GM23248 (cell line): ENCODE measurements around the gene ZNF586. TPM values are rescaled to one million over a fixed set of nuclear protein-coding genes. Genes with fewer than 3 reads are reported as not detected.
A peak's percentile ranks its signal among the peaks of the same experiment; 100 is the strongest.
"Not testable (repeated sequence)": the region's sequence is repeated elsewhere in the genome, so short reads cannot be mapped to it uniquely, and the experiment has no call there.

Source experiments
- DNase-seq: peaks from one replicate; pipeline ENCODE4 v3.0.0-alpha.2; 2015
- H2AFZ ChIP-seq: fragments of 200-600 bp; sonication (generic); 2 replicates; pipeline ENCODE4 v1.6.1; 2016; ENCODE audit warnings: antibody characterized with exemption
- H3F3A ChIP-seq: fragments of 200-600 bp; sonication (generic); 2 replicates; pipeline ENCODE4 v1.6.1; 2016; ENCODE audit warnings: mild to moderate bottlenecking, antibody characterized with exemption, mixed run types; ENCODE audit not compliant: insufficient read depth
- H3K27ac ChIP-seq: fragments of 200-600 bp; sonication (generic); 2 replicates; pipeline ENCODE4 v1.5.1; 2016; ENCODE audit warnings: mild to moderate bottlenecking
- H3K27me3 ChIP-seq: fragments of 200-600 bp; sonication (generic); replicated peaks from 2 replicates; pipeline ENCODE4 v1.6.1; 2016; ENCODE audit warnings: mild to moderate bottlenecking; ENCODE audit not compliant: insufficient read depth
- H3K36me3 ChIP-seq: fragments of 200-600 bp; sonication (generic); 2 replicates; pipeline ENCODE4 v1.6.1; 2016; ENCODE audit warnings: low read depth, mild to moderate bottlenecking
- H3K4me1 ChIP-seq: fragments of 200-600 bp; sonication (generic); 2 replicates; pipeline ENCODE4 v1.6.1; 2016; ENCODE audit warnings: mild to moderate bottlenecking; ENCODE audit not compliant: insufficient read depth
- H3K4me2 ChIP-seq: fragments of 200-600 bp; sonication (generic); one replicate; pipeline ENCODE4 v1.6.1; 2016; ENCODE audit warnings: mild to moderate bottlenecking; ENCODE audit not compliant: unreplicated experiment
- H3K4me3 ChIP-seq: fragments of 200-600 bp; sonication (generic); 2 replicates; pipeline ENCODE4 v1.5.1; 2016; ENCODE audit warnings: mild to moderate bottlenecking
- H3K79me2 ChIP-seq: fragments of 200-600 bp; sonication (generic); 2 replicates; pipeline ENCODE4 v1.6.1; 2016; ENCODE audit warnings: mild to moderate bottlenecking; ENCODE audit not compliant: insufficient read depth
- H3K9ac ChIP-seq: fragments of 200-600 bp; sonication (generic); 2 replicates; pipeline ENCODE4 v1.6.1; 2016; ENCODE audit warnings: mild to moderate bottlenecking
- H3K9me2 ChIP-seq: fragments of 200-600 bp; sonication (generic); 2 replicates; pipeline ENCODE4 v1.6.1; 2016; ENCODE audit warnings: mixed run types, mild to moderate bottlenecking, moderate library complexity; ENCODE audit not compliant: insufficient read depth
- H3K9me3 ChIP-seq: fragments of 200-600 bp; sonication (generic); one replicate; pipeline ENCODE4 v1.6.1; 2017; ENCODE audit warnings: low read depth
- H4K20me1 ChIP-seq: fragments of 200-600 bp; sonication (generic); 2 replicates; pipeline ENCODE4 v1.6.0; 2016; ENCODE audit not compliant: insufficient read depth
- EZH2 ChIP-seq: fragments of 200-600 bp; sonication (generic); IDR thresholded peaks from 2 replicates; pipeline ENCODE4 v1.6.1; 2018; ENCODE audit warnings: antibody characterized with exemption, mild to moderate bottlenecking; ENCODE audit not compliant: insufficient read depth, poor library complexity, severe bottlenecking
- EZH2phosphoT487 ChIP-seq: fragments of 200-600 bp; sonication (generic); IDR thresholded peaks from 2 replicates; pipeline ENCODE4 v1.6.1; 2018; ENCODE audit warnings: antibody characterized with exemption, moderate library complexity, mild to moderate bottlenecking, low read depth; ENCODE audit not compliant: insufficient read depth
- WGBS, 2 experiments: methylation state at CpG; one replicate each; pipeline ENCODE4 v1.1.6; 2015 to 2017; ENCODE audit warnings: low lambda C conversion rate in 2 of 2, low coverage in 1 of 2; ENCODE audit errors: missing lambda C conversion rate in 2 of 2; 5-methylcytosine and 5-hydroxymethylcytosine counted together
- in situ Hi-C: fragments of 300-500 bp; cut with MboI; formaldehyde crosslinking; loops from 2 replicates; pipeline ENCODE4 v1.15.0; 2020
- polyA plus RNA-seq: library from polyadenylated mRNA; unstranded; fragments of >200 nt; fragmentation: Nextera tagmentation; extraction: Ambion mirVana; gene quantifications from 2 replicates; pipeline ENCODE4 v1.2.1, GENCODE V29; 2016
- total RNA-seq: library from RNA; depleted of rRNA; stranded (reverse); fragments of >200 nt; shearing (Covaris generic); gene quantifications from 2 replicates; pipeline ENCODE4 v1.2.3, GENCODE V29; 2014

ZNF586 gene
- total and polyA plus RNA-seq, 2 experiments from 2014 or later = 5.1 to 20.6 TPM

DNA sequence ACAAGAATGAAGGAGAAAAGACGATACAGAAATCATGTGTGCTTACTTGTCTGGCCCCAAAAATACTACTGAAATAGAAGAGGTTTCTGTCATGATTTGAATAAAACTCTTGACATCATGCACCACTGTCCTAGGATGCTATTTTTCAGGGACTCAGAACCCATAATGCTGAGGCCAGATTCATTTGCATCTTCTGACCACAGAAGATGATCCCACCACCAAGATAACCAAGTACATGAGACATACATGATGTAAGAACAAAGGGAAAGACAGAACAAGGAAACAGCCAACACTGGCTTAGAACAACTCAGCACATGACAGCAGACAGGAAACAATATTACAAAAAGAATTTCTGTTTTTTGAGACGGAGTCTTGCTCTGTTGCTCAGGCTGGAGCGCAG lies 42.8 kb downstream of the ZNF586 start:
- Histone ChIP-seq H3F3A (peaks cover 10% of the 10 kb centered on the region), H3K9me2 (no peaks in the 10 kb centered on the region), H3K4me1 (no peaks in the 10 kb centered on the region), H3K27ac (no peak overlapping the region), H3K9me3 (no peaks in the 10 kb centered on the region), H3K4me2 (no peak overlapping the region), H3K79me2 (peaks cover 68% of the 10 kb centered on the region), H3K4me3 (no peak overlapping the region), H3K36me3 (peaks cover 8% of the 10 kb centered on the region; the same call in 1 of the 2 replicates), H4K20me1 (no peaks in the 10 kb centered on the region), H3K9ac (no peak overlapping the region), H3K27me3 (no peaks in the 10 kb centered on the region), H2AFZ (no peak overlapping the region)
- in situ Hi-C loops = no loop called here
- DNase-seq = no peak
- 94 to 97% methylated on average over 3 of the region's 3 CpGs for WGBS, 2 experiments
- TF ChIP-seq EZH2phosphoT487 (no peak), EZH2 (no peak)

- H2AFZ ChIP-seq, H3K27ac ChIP-seq, DNase-seq, H3K36me3 ChIP-seq, H3K9me2 ChIP-seq, H3F3A ChIP-seq, H3K4me1 ChIP-seq, H3K27me3 ChIP-seq, H4K20me1 ChIP-seq, H3K4me2 ChIP-seq, in situ Hi-C loops, H3K9me3 ChIP-seq: not testable (repeated sequence)
- Histone ChIP-seq H3K4me3 (peak overlapping the region; percentile 93; the same call in 1 of the 2 replicates), H3K9ac (0 out of 2 replicates have a peak overlapping the region, but pooled peaks have one; percentile 91), H3K79me2 (peaks cover 68% of the 10 kb centered on the region)
- WGBS, 2 experiments = 83 to 85% methylated on average over 13 of the region's 13 CpGs
Observed at GRCh38 chr19:57812975-57813820, 43.7 kb downstream of the ZNF586 start.

DNA sequence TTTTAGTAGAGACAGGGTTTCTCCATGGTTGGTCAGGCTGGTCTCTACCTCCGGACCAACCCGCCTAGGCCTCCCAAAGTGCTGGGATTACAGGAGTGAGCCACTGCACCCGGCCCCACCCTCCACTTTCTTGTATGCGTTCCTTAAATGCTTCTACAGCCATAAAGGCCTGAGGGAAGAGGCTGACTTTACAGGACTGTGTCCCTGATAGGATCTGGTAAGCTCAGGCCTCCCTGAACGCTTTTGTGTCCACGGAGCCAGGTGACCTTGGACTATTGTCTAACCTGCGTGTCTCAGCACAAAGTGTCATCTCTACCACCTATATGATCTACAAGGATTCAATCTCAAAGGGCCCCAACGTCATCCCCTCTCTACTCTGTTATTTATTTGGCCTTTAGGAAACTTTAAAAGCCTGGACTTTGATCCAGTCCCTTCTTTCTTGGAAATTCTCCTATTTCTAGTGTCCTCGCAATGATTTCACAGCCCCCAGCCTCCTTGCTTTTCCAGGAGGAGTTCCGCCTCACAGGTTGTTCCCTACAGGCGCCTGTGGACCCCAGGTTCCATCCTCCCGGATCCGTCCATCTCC lies 44.5 kb downstream of the ZNF586 start:
- Histone ChIP-seq H3K4me3 (peak overlapping the region; percentile 93), H3K9me2 (no peaks in the 10 kb centered on the region), H3K36me3 (no peaks in the 10 kb centered on the region), H3K79me2 (peaks cover 72% of the 10 kb centered on the region), H3K9ac (peak overlapping the region; percentile 91), H3K27ac (peak overlapping the region; percentile 47), H3K4me2 (peak overlapping the region; percentile 87), H3K4me1 (peaks cover 4% of the 10 kb centered on the region; the same call in 1 of the 2 replicates), H2AFZ (peak overlapping the region; percentile 86), H4K20me1 (no peaks in the 10 kb centered on the region), H3K9me3 (no peaks in the 10 kb centered on the region), H3K27me3 (no peaks in the 10 kb centered on the region), H3F3A (no peaks in the 10 kb centered on the region)
- in situ Hi-C loops = no loop called here
- TF ChIP-seq EZH2phosphoT487 (no peak), EZH2 (no peak)
- DNase-seq = peak; percentile 44
- 27 to 29% methylated on average over 13 of the region's 13 CpGs for WGBS, 2 experiments

- peak; percentile 97 for DNase-seq
- no peaks in the 10 kb centered on the region for H3F3A ChIP-seq
- no peaks in the 10 kb centered on the region for H3K9me3 ChIP-seq
- TF ChIP-seq EZH2phosphoT487 (no peak), EZH2 (no peak)
- H4K20me1 ChIP-seq = no peaks in the 10 kb centered on the region
- H3K79me2 ChIP-seq = peaks cover 67% of the 10 kb centered on the region
- no peaks in the 10 kb centered on the region for H3K27me3 ChIP-seq
- H3K36me3 ChIP-seq = no peaks in the 10 kb centered on the region
- peak within 1 kb of the TSS; percentile 91 for H3K9ac ChIP-seq
- peak within 1 kb of the TSS; percentile 47 for H3K27ac ChIP-seq
- H3K4me3 ChIP-seq = peak within 1 kb of the TSS; percentile 93
- peak within 1 kb of the TSS; percentile 86 for H2AFZ ChIP-seq
- H3K4me2 ChIP-seq = peak within 1 kb of the TSS; percentile 87
- no peaks in the 10 kb centered on the region for H3K9me2 ChIP-seq
- 2% methylated on average over 47 to 49 of the region's 50 CpGs for WGBS, 2 experiments
- in situ Hi-C loops = no loop called here
- peaks cover 4% of the 10 kb centered on the region; the same call in 1 of the 2 replicates for H3K4me1 ChIP-seq
Observed at GRCh38 chr19:57814505-57815246, 45.2 kb downstream of the ZNF586 start, which contains the start of gene ZNF552. TSS of gene ZNF552 (minus strand) at chr19:57814913. CDS start at chr19:57814743, 170 bp downstream.
